ENCODE measurements around the gene ZCCHC10. TPM values are rescaled to one million over a fixed set of nuclear protein-coding genes. Genes with fewer than 3 reads are reported as not detected.

The ZCCHC10 gene
- 10 to 100 TPM; 17.3 to 31.4 TPM for total RNA-seq
- 10 to 100 TPM; 11.3 to 40.8 TPM for polyA plus RNA-seq
- long read RNA-seq, donor 1, transcript ZCCHC10-207 (5 exons, 1,070 nt), result minor isoform, 17 of 66 reads
- long read RNA-seq, donor 1, transcript ZCCHC10-201 (4 exons, 2,178 nt), result major isoform, 25 of 66 reads
- long read RNA-seq, donor 1, partial matches to known transcripts, result 1 of 66 reads
- long read RNA-seq, donor 1, other reads (novel, unspliced or antisense), result 16 of 66 reads
- long read RNA-seq, donor 2, transcript ZCCHC10-201 (4 exons, 2,178 nt), result major isoform, 5 of 15 reads
- long read RNA-seq, donor 2, partial matches to known transcripts, result 2 of 15 reads
- long read RNA-seq, donor 2, other reads (novel, unspliced or antisense), result 0 of 15 reads

DNA sequence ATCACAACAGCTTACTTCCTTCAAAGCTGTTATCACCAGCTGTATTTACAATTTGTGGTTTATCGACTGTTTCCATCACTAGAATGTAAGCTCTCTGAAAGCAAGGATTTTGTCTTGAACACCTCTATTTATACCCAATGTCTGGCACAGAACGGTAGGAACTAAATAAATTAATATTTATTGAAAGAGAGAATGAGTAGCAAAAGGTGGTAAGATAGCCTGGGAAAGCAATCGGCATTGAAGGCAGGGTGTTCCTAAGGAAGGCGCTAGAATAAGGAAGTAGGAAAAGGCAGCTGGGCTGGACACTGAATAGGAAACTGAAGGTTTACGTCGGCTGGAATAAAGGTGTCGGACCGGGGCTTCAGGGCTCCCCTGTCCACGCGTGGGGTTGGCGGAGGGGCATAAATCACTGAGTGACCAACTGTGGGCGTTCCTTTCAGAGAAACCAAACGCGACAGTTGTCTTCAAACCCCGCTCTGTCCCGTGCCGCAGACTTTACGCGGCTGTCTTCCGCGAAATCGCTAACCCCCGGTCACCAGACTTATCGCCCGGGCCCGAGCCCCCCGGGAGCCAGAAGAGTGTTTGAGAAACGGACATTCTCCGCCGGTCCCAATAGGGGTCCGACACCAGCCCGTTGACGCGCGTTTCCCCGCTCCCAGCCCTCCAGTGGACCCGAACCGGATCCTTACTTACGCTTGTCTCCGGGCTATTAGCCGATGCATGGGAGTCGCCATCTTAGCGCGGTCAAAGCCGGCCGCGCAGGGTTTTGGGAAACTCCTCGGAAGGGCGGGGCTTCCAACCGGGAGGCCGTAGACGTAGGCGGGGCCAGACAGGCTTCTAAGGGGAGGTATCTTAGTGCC is at the start of gene ZCCHC10:
TSS of gene ZCCHC10 (minus strand) at position 746 of the 860 bp plus-strand sequence. CDS start at position 734, 12 bp downstream.
- Histone ChIP-seq H3K27ac (ENCODE audit: low read depth in 1 of 2, low read length in 2 of 2) (peak within 1 kb of the TSS; percentile 91 to 95), H3K4me1 (ENCODE audit: control insufficient read depth in 1 of 2, insufficient read depth in 2 of 2, low read length in 2 of 2) (no peaks in the 10 kb centered on the region), H3K9me3 (ENCODE audit: control insufficient read depth, low read length) (no peaks in the 10 kb centered on the region), H3K36me3 (ENCODE audit: control insufficient read depth in 1 of 2, insufficient read depth in 2 of 2, low read length in 1 of 2) (no peaks in the 10 kb centered on the region), H3K4me3 (ENCODE audit: low read length in 2 of 2) (peak within 1 kb of the TSS; percentile 58 to 98), H3K27me3 (ENCODE audit: control insufficient read depth in 1 of 2, insufficient read depth in 2 of 2, low read length in 1 of 2) (no peaks in the 10 kb centered on the region)
- DNase-seq (peak; percentile 96 to 98), ATAC-seq (ENCODE audit: low FRiP score) (peak; percentile 99)
- intact Hi-C loops (cut with DNase I), result loop anchor here (1.0 to 5.0 kb wide), 3 partner anchors 20 to 64 kb away; partner anchors contain the start of gene AFF4 (in 1 of the 2)
- whole genome bisulfite sequencing, 2 donors, result 1% methylated on average over 53 of the region's 53 CpGs

DNA sequence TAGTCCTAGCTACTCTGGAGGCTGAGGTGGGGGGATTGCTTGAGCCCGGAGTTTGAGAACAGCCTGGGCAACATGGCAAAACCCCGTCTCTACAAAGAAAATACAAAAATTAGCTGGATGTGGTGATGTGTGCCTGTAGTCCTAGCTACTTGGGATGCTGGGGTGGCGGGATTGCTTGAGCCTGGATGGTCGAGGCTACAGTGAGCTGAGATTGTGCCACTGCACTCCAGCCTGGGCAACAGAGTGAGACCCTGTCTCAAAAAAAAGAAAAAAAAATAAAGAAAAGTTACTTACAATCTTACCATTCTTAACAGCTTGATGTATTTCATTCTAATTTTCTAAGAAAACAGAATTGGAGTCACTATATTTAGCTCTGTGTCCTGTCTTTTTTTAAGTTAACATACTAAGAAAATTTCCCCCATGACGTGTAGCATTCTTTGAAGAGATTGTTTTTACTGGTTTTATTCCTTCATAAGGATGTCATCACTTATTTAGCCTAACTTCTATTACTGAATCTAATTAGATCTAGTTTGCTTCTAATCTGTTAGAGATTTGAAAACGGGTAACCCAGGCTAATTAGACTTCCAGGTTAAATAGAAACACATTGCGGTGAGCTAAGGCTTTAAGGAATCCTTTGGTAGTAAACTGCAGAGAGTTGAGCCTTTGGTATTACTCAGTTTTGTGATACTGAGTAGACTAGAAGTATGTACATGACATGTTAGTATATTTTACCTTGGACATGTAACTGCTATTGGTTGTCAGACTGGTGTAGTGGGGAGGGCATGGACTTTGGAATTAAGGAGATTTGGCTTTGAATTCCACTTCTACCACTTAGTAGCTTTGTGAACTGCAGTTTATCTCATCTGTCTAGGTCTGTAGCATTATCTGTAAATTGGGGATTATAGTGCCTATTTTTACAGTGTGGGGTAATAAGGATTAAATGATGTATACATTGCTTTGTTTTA is 49.5 kb upstream of the ZCCHC10 start:
- WGBS, 2 donors, result 10 to 18% methylated on average over 7 of the region's 7 CpGs
- H3K27me3 ChIP-seq (ENCODE audit: control insufficient read depth in 1 of 2, insufficient read depth in 2 of 2, low read length in 1 of 2), result no peaks in the 10 kb centered on the region
- peak overlapping the region; percentile 61 to 90 for H3K27ac ChIP-seq (ENCODE audit: low read depth in 1 of 2, low read length in 2 of 2)
- H3K36me3 ChIP-seq (ENCODE audit: control insufficient read depth in 1 of 2, insufficient read depth in 2 of 2, low read length in 1 of 2), result peaks cover 0 to 3% of the 10 kb centered on the region in 2 donors
- ATAC-seq (ENCODE audit: low FRiP score) (no peak), DNase-seq (no peak)
- H3K4me3 ChIP-seq (ENCODE audit: low read length in 2 of 2), result peak overlapping the region in 1 of 2 donors; percentile 14
- peaks cover 0 to 2% of the 10 kb centered on the region in 2 donors for H3K4me1 ChIP-seq (ENCODE audit: control insufficient read depth in 1 of 2, insufficient read depth in 2 of 2, low read length in 2 of 2)
- no peaks in the 10 kb centered on the region for H3K9me3 ChIP-seq (ENCODE audit: control insufficient read depth, low read length)
- intact Hi-C loops (cut with DNase I), result loop anchor here in 1 of 2 donors (5.0 kb wide), 1 partner anchor 144 kb away; no protein-coding TSS in a partner anchor

- H3K9me3 ChIP-seq (ENCODE audit: control insufficient read depth, low read length), result no peaks in the 10 kb centered on the region
- peaks cover 3 to 6% of the 10 kb centered on the region in 2 donors for H3K36me3 ChIP-seq (ENCODE audit: control insufficient read depth in 1 of 2, insufficient read depth in 2 of 2, low read length in 1 of 2)
- no peak overlapping the region for H3K27ac ChIP-seq (ENCODE audit: low read depth in 1 of 2, low read length in 2 of 2)
- 83 to 87% methylated on average over 4 of the region's 4 CpGs for WGBS, 2 donors
- H3K4me1 ChIP-seq (ENCODE audit: control insufficient read depth in 1 of 2, insufficient read depth in 2 of 2, low read length in 2 of 2), result peaks cover 0 to 2% of the 10 kb centered on the region in 2 donors
- ATAC-seq (ENCODE audit: low FRiP score), result no peak
- intact Hi-C loops (cut with DNase I), result no loop called here
- no peak overlapping the region for H3K4me3 ChIP-seq (ENCODE audit: low read length in 2 of 2)
- DNase-seq, result no peak
- H3K27me3 ChIP-seq (ENCODE audit: control insufficient read depth in 1 of 2, insufficient read depth in 2 of 2, low read length in 1 of 2), result no peaks in the 10 kb centered on the region
Observed at GRCh38 chr5:133072021-133072420, 45.7 kb upstream of the ZCCHC10 start.

GRCh38 chr5:133066045-133066444 is 39.7 kb upstream of the ZCCHC10 start:
- Histone ChIP-seq H3K36me3 (ENCODE audit: control insufficient read depth in 1 of 2, insufficient read depth in 2 of 2, low read length in 1 of 2) (peaks cover 0 to 6% of the 10 kb centered on the region in 2 donors), H3K4me1 (ENCODE audit: control insufficient read depth in 1 of 2, insufficient read depth in 2 of 2, low read length in 2 of 2) (no peaks in the 10 kb centered on the region), H3K27ac (ENCODE audit: low read depth in 1 of 2, low read length in 2 of 2) (no peak overlapping the region), H3K9me3 (ENCODE audit: control insufficient read depth, low read length) (no peaks in the 10 kb centered on the region), H3K27me3 (ENCODE audit: control insufficient read depth in 1 of 2, insufficient read depth in 2 of 2, low read length in 1 of 2) (no peaks in the 10 kb centered on the region), H3K4me3 (ENCODE audit: low read length in 2 of 2) (no peak overlapping the region)
- DNase-seq (no peak), ATAC-seq (ENCODE audit: low FRiP score) (no peak)
- intact Hi-C loops (cut with DNase I), result no loop called here
- 79 to 82% methylated on average over 2 of the region's 2 CpGs for WGBS, 2 donors

GRCh38 chr5:133065471-133065870 is 39.1 kb upstream of the ZCCHC10 start:
- no peaks in the 10 kb centered on the region for H3K9me3 ChIP-seq (ENCODE audit: control insufficient read depth, low read length)
- ATAC-seq (ENCODE audit: low FRiP score) (no peak), DNase-seq (no peak)
- H3K27me3 ChIP-seq (ENCODE audit: control insufficient read depth in 1 of 2, insufficient read depth in 2 of 2, low read length in 1 of 2), result no peaks in the 10 kb centered on the region
- intact Hi-C loops (cut with DNase I), result no loop called here
- H3K27ac ChIP-seq (ENCODE audit: low read depth in 1 of 2, low read length in 2 of 2), result no peak overlapping the region
- no peak overlapping the region for H3K4me3 ChIP-seq (ENCODE audit: low read length in 2 of 2)
- WGBS, 2 donors, result 69 to 70% methylated on average over 1 of the region's 1 CpG
- no peaks in the 10 kb centered on the region for H3K4me1 ChIP-seq (ENCODE audit: control insufficient read depth in 1 of 2, insufficient read depth in 2 of 2, low read length in 2 of 2)
- peaks cover 0 to 6% of the 10 kb centered on the region in 2 donors for H3K36me3 ChIP-seq (ENCODE audit: control insufficient read depth in 1 of 2, insufficient read depth in 2 of 2, low read length in 1 of 2)

- Histone ChIP-seq H3K4me1 (ENCODE audit: control insufficient read depth in 1 of 2, insufficient read depth in 2 of 2, low read length in 2 of 2) (no peaks in the 10 kb centered on the region), H3K36me3 (ENCODE audit: control insufficient read depth in 1 of 2, insufficient read depth in 2 of 2, low read length in 1 of 2) (no peaks in the 10 kb centered on the region), H3K27ac (ENCODE audit: low read depth in 1 of 2, low read length in 2 of 2) (no peak overlapping the region), H3K9me3 (ENCODE audit: control insufficient read depth, low read length) (no peaks in the 10 kb centered on the region), H3K27me3 (ENCODE audit: control insufficient read depth in 1 of 2, insufficient read depth in 2 of 2, low read length in 1 of 2) (no peaks in the 10 kb centered on the region), H3K4me3 (ENCODE audit: low read length in 2 of 2) (no peak overlapping the region)
- intact Hi-C loops (cut with DNase I), result no loop called here
- DNase-seq (no peak), ATAC-seq (ENCODE audit: low FRiP score) (no peak)
- WGBS, 2 donors, result 82 to 84% methylated on average over 10 of the region's 10 CpGs
Observed at GRCh38 chr5:133063965-133064364, 37.6 kb upstream of the ZCCHC10 start.

DNA sequence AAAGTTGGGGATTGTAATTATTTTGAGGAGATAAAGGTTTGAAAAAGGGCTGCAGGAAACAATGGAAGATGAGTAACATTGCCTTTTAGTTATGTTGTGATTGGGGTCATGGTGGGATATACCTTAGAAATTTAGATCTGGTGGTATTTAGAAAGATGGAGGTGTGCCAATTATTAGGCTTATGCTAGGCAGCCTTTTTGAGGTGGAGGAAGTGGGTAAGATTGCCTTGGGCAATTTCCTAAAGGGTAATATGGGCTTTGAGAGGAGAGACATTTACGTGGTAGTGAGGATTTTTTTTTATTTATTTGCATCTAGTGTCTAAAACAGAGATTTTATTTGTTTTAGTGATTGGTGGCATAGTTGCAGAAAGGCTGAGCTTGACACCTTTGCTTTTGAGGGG is 35.9 kb upstream of the ZCCHC10 start:
- Histone ChIP-seq H3K27ac (ENCODE audit: low read depth in 1 of 2, low read length in 2 of 2) (no peak overlapping the region), H3K9me3 (ENCODE audit: control insufficient read depth, low read length) (no peaks in the 10 kb centered on the region), H3K4me1 (ENCODE audit: control insufficient read depth in 1 of 2, insufficient read depth in 2 of 2, low read length in 2 of 2) (no peaks in the 10 kb centered on the region), H3K4me3 (ENCODE audit: low read length in 2 of 2) (no peak overlapping the region), H3K36me3 (ENCODE audit: control insufficient read depth in 1 of 2, insufficient read depth in 2 of 2, low read length in 1 of 2) (no peaks in the 10 kb centered on the region), H3K27me3 (ENCODE audit: control insufficient read depth in 1 of 2, insufficient read depth in 2 of 2, low read length in 1 of 2) (no peaks in the 10 kb centered on the region)
- 84% methylated on average over 1 of the region's 1 CpG for WGBS, 2 donors
- intact Hi-C loops (cut with DNase I), result no loop called here
- DNase-seq, result no peak
- ATAC-seq (ENCODE audit: low FRiP score), result no peak

DNA sequence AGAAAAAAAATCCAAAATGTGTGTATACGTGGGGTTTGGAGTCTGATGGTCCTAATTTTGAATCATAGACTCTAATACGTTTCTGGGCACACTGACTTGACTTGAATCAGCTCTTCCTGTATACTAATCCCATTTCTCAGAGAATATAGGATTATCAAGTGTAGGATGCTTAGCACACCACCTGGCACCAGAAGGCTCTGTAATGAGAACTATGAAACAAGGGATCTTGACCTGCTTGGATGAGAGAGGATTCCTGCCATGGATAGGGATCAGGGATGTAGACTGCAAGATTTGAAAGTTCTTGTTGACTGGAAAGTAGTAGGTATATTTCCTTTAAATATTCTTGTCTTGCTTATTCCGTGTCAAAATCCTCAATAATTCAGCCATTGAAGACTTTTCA is 33.3 kb upstream of the ZCCHC10 start:
- no peaks in the 10 kb centered on the region for H3K9me3 ChIP-seq (ENCODE audit: control insufficient read depth, low read length)
- H3K4me1 ChIP-seq (ENCODE audit: control insufficient read depth in 1 of 2, insufficient read depth in 2 of 2, low read length in 2 of 2), result peaks cover 0 to 5% of the 10 kb centered on the region in 2 donors
- no peaks in the 10 kb centered on the region for H3K27me3 ChIP-seq (ENCODE audit: control insufficient read depth in 1 of 2, insufficient read depth in 2 of 2, low read length in 1 of 2)
- H3K36me3 ChIP-seq (ENCODE audit: control insufficient read depth in 1 of 2, insufficient read depth in 2 of 2, low read length in 1 of 2), result no peaks in the 10 kb centered on the region
- 72 to 74% methylated on average over 3 of the region's 3 CpGs for WGBS, 2 donors
- H3K4me3 ChIP-seq (ENCODE audit: low read length in 2 of 2), result no peak overlapping the region
- no peak for DNase-seq
- no peak overlapping the region for H3K27ac ChIP-seq (ENCODE audit: low read depth in 1 of 2, low read length in 2 of 2)
- no peak for ATAC-seq (ENCODE audit: low FRiP score)
- intact Hi-C loops (cut with DNase I), result no loop called here

Data from aorta (tissue), 5 donors.